Measurements from ENCODE around the gene NFKBIB. TPM values are rescaled to one million over a fixed set of nuclear protein-coding genes. Genes with fewer than 3 reads are reported as not detected.

NFKBIB gene
- total RNA-seq, 1 donor from 2014 or later = 25.5 TPM

DNA sequence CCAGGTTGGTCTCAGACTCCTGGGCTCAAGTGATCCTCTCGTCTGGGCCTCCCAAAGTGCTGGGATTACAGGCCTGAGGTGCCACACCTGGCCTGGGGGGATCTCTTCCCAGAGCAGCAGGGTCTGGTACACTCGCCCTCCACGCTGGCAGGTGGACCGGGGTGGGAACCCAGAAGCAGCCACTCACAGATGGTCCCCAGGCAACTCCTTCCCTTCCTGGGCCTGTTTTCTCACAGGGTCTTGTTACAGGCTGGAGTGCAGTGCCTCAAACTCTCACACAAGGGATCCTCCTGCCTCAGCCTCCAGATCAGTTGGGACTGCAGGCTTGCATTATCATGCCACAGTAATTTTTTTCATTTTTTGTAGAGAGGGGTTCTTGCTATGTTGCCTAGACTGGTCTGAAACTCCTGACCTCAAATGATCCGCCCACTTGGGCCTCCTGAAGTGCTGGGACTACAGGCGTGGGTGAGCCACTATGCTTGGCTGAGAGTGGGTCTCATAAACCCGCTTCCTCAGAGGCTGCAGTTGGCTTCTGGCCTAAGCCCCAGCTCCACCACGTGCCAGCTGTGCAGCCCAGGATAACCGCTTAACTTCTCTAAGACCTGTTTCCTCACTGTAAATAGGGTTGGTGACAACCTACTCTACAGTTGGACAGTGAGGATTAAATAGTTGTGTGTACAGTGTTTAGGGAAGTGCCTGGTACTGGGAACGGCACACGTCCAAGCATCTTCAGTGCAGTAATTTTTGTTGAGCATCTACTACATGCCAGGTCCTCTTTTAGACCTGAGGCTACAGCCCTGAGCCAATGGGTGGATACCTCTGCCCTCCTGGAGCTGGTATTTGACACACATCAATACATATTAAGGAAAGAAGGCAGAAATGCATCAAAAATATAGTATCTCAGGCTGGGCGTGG, 13.1 kb downstream of the NFKBIB start:
- Histone ChIP-seq H3K27me3 (no peaks in the 10 kb centered on the region), H3K27ac (no peak overlapping the region), H3K36me3 (peaks cover 3% of the 10 kb centered on the region), H3K4me1 (no peaks in the 10 kb centered on the region), H3K9me3 (no peaks in the 10 kb centered on the region), H3K4me3 (no peak overlapping the region)
- intact Hi-C loops (cut with DNase I) = no loop called here
- ATAC-seq (peak; percentile 70), DNase-seq (no peak)
- TF ChIP-seq, protein P1, sequence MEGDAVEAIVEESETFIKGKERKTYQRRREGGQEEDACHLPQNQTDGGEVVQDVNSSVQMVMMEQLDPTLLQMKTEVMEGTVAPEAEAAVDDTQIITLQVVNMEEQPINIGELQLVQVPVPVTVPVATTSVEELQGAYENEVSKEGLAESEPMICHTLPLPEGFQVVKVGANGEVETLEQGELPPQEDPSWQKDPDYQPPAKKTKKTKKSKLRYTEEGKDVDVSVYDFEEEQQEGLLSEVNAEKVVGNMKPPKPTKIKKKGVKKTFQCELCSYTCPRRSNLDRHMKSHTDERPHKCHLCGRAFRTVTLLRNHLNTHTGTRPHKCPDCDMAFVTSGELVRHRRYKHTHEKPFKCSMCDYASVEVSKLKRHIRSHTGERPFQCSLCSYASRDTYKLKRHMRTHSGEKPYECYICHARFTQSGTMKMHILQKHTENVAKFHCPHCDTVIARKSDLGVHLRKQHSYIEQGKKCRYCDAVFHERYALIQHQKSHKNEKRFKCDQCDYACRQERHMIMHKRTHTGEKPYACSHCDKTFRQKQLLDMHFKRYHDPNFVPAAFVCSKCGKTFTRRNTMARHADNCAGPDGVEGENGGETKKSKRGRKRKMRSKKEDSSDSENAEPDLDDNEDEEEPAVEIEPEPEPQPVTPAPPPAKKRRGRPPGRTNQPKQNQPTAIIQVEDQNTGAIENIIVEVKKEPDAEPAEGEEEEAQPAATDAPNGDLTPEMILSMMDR (IDR thresholded peaks at IDR 0.05) = no peak

DNA sequence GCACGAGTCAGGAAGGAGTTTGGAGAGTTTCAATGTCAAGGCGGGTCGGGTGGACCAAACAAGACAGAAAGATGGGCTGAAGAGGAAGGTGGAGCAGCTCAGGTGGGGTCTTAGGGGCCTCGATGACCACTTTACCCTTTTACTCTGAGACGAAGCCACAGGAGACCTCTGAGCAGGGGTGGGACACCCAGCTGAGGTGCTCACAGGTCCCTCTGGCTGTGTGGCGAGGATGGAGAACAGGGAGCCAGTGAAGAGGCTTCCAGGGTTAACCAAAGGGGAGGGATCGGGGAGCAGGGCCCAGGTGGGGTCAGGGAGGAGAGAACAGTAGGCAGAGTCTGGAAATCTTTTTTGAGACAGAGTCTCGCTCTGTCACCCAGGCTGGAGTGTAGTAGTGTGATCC, 14.2 kb downstream of the NFKBIB start:
- Histone ChIP-seq H3K4me1 (no peaks in the 10 kb centered on the region), H3K9me3 (no peaks in the 10 kb centered on the region), H3K27me3 (no peaks in the 10 kb centered on the region), H3K27ac (no peak overlapping the region), H3K36me3 (no peaks in the 10 kb centered on the region), H3K4me3 (no peak overlapping the region)
- intact Hi-C loops (cut with DNase I) = no loop called here
- ATAC-seq = no peak
- DNase-seq = no peak
- TF ChIP-seq, protein P1 (IDR thresholded peaks at IDR 0.05) = no peak

DNA sequence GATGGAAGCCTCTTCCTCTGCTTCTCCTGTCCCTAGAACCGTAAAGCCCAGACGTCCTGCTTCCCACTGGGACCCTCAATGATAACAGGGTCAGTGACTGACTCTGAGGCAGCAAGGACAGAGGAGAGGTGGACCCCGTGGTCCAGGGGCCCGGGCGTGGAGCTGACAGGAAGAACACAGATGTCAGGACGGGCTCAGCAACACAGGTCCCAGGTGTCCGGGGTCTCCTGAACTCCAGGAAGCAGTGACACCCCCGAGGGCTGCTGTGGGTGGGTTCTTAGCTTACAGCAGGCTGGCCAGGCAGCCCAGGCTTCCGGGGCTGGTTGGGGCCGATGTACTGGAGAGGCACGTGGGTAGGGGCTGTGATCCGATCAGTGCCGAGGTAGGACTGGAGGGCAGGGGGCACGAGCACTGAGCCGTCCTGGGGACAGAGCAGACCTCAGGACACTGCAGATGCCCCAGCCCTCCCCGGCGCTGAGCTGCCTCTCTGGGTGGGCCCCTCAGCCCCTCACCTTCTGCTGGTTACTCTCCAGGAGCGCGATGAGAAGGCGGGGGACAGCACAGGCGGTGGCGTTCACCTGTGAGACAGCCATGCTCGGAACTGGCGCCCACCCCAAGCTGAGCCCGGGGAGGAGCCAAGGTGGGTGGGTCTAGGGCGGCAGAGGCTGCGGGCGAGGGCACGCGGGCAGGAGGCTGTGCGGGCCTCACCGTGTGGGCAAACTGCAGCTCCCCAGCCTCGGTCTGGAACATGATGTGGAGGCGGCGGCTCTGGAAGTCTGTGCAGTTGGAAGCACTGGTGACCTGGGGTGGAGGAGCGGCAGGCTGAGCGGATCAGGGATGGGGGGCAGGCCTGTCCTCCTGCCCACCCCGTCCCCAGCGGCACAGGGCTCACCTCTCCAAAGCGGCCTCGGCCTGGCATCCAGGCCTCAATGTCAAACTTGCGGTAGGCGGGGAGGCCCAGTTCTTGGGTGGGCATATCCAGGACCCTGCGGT, 15.9 kb downstream of the NFKBIB start:
- no peaks in the 10 kb centered on the region for H3K36me3 ChIP-seq
- no peak overlapping the region for H3K27ac ChIP-seq
- H3K27me3 ChIP-seq = no peaks in the 10 kb centered on the region
- TF ChIP-seq, protein P1 (IDR thresholded peaks at IDR 0.05) = no peak
- ATAC-seq = no peak
- intact Hi-C loops (cut with DNase I) = no loop called here
- H3K4me1 ChIP-seq = no peaks in the 10 kb centered on the region
- no peak overlapping the region for H3K4me3 ChIP-seq
- DNase-seq = no peak
- H3K9me3 ChIP-seq = no peaks in the 10 kb centered on the region

DNA sequence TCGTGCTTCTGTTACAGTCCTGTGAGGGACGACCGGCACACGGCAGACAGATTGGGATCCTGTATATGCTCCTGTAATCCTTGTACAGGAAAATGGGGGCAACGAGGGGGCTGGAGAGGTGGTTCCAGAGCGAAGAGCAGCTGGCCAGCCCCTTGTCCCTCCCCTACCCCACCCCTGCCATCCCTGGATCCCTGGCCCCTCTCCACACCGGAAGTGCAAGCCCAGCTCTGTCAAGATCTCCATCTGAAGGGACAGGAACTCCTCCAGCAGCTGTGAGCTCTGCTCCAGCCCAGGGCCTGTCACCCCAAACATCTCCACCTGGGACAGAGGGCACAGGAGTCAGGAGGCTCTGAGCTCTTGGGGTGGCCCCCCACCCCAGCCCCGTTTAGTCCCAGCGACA, 17.7 kb downstream of the NFKBIB start:
- no peaks in the 10 kb centered on the region for H3K4me1 ChIP-seq
- H3K27ac ChIP-seq = no peak overlapping the region
- no peaks in the 10 kb centered on the region for H3K27me3 ChIP-seq
- no peak overlapping the region for H3K4me3 ChIP-seq
- TF ChIP-seq, protein P1 (IDR thresholded peaks at IDR 0.05) = no peak
- peaks cover 6% of the 10 kb centered on the region for H3K36me3 ChIP-seq
- no peak for DNase-seq
- no peaks in the 10 kb centered on the region for H3K9me3 ChIP-seq
- no peak for ATAC-seq
- intact Hi-C loops (cut with DNase I) = no loop called here

DNA sequence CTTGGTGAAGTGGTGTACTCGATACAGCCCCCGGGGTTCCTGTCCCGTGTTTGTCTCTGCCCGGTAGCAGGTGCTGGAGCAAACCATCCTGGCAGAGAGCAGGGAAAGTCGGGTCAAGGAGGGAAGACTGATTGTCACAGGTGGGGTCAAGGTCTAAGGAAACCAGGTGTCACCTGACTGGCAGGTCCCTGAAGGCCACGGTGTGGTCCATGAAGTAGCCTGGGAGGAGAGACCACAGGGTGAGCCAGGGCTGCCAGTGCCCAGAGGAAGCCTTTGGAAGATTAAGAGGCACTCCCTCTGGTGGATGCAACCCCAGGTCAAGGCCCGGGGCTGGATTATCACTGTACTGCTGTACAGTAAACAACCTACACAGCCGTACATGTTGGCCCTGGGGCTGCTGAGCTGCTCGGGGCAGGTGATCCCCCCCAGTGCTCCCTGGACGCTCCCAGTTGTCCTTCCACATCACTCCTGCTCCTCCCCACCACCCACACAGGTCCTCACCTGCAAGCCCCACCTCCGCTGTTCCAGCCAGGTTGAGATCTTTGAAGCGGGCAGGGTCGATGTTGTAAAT, 18.2 kb downstream of the NFKBIB start:
- Histone ChIP-seq H3K9me3 (no peaks in the 10 kb centered on the region), H3K36me3 (peaks cover 6% of the 10 kb centered on the region), H3K4me3 (no peak overlapping the region), H3K27me3 (no peaks in the 10 kb centered on the region), H3K27ac (no peak overlapping the region), H3K4me1 (no peaks in the 10 kb centered on the region)
- DNase-seq (no peak), ATAC-seq (no peak)
- intact Hi-C loops (cut with DNase I) = no loop called here
- TF ChIP-seq, protein P1 (IDR thresholded peaks at IDR 0.05) = no peak

Measured in upper lobe of right lung (tissue), 1 donor.